ENCODE data around the gene PLPP1.

PLPP1 gene

DNA sequence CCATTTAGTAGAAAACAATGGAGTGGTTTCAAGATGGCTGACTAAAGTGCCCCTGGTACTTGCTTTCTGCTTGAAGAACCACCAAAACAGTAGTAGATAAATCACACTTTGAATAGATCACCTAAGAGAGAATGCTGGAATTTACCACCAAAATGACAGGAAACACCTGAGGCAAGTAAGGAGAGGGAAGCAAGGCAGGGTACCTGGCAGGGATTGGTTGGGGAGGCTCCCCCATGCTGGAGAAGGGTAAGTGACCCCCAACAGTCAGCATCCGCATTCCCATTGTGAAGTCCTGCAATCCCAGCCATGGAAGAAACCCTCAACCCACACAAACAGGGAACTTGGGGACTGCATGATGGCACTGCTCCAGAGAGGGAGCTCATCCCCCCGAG, 105.5 kb downstream of the PLPP1 start:
- DNase-seq (ENCODE audit: low spot score) = no peak
- in situ Hi-C loops (cut with MboI; ENCODE audit: low sequenced_read_pairs, unreplicated experiment) = no loop called here
- TF ChIP-seq, protein P1, sequence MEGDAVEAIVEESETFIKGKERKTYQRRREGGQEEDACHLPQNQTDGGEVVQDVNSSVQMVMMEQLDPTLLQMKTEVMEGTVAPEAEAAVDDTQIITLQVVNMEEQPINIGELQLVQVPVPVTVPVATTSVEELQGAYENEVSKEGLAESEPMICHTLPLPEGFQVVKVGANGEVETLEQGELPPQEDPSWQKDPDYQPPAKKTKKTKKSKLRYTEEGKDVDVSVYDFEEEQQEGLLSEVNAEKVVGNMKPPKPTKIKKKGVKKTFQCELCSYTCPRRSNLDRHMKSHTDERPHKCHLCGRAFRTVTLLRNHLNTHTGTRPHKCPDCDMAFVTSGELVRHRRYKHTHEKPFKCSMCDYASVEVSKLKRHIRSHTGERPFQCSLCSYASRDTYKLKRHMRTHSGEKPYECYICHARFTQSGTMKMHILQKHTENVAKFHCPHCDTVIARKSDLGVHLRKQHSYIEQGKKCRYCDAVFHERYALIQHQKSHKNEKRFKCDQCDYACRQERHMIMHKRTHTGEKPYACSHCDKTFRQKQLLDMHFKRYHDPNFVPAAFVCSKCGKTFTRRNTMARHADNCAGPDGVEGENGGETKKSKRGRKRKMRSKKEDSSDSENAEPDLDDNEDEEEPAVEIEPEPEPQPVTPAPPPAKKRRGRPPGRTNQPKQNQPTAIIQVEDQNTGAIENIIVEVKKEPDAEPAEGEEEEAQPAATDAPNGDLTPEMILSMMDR (IDR thresholded peaks at IDR 0.05; ENCODE audit: borderline replicate concordance, control extremely low read depth, extremely low read depth, insufficient read depth, missing control alignments) = no peak

DNA sequence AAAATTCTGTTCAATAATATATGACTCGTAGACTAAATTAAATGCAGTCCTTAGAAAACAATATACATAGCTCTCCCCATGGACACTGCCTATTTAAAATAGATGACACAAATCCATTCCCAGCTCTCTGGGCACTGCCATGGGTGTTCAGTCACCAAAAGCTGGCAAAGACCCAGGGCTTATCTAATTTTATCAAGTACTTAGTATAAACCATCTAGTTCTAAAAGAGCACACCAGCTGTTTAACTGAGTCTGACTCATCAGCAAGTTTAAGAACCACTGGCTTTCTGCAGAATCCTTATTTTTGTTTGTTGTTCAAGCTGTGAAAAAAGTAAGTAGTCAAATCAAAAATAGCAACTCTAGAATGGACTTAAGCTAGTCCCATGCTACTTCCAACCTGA, 107.6 kb downstream of the PLPP1 start:
- DNase-seq (ENCODE audit: low spot score) = no peak
- TF ChIP-seq, protein P1 (IDR thresholded peaks at IDR 0.05; ENCODE audit: borderline replicate concordance, control extremely low read depth, extremely low read depth, insufficient read depth, missing control alignments) = no peak
- in situ Hi-C loops (cut with MboI; ENCODE audit: low sequenced_read_pairs, unreplicated experiment) = no loop called here

DNA sequence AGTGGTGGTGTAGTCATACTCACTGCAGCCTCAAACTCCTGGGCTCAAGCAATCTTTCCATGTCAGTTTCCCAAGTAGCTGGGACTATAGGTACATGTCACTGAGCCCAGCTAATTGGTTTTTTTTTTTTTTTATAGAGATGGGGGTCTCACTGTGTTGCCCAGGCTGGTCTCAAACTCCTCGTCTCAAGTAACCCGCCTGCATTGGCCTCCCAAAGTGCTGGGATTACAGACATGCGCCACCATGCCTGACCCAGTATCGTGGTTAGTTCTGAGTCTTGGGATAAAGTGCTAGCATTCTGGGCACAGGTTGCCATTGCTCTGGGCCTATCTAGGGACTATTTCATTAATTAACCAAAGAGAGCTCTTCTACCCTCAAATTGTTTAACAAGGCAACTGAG, 108.3 kb downstream of the PLPP1 start:
- DNase-seq (ENCODE audit: low spot score) = no peak
- TF ChIP-seq, protein P1 (IDR thresholded peaks at IDR 0.05; ENCODE audit: borderline replicate concordance, control extremely low read depth, extremely low read depth, insufficient read depth, missing control alignments) = no peak
- in situ Hi-C loops (cut with MboI; ENCODE audit: low sequenced_read_pairs, unreplicated experiment) = no loop called here

DNA sequence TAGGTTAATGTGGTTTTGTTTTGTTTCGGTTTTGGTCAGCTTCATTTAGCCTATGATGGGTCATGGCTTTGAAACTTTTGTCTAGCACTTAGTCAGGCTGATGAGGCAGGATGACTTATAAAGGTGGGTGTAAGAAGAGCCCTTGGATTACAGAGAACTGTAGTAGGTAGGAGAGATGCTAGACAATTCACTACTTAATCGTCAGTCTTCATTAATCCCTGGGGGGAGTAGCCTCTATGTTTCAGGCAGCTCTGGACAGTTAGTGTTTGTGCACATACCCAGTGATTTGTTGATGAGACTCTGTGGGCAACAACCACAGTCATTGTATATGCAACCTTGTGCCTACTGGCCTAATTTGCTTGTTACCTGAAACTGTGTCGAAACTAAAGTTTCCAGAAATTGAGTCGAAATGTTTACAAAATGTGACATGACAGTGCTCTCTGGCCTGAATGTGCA, 113.7 kb downstream of the PLPP1 start:
- TF ChIP-seq, protein P1 (IDR thresholded peaks at IDR 0.05; ENCODE audit: borderline replicate concordance, control extremely low read depth, extremely low read depth, insufficient read depth, missing control alignments) = no peak
- in situ Hi-C loops (cut with MboI; ENCODE audit: low sequenced_read_pairs, unreplicated experiment) = no loop called here

DNA sequence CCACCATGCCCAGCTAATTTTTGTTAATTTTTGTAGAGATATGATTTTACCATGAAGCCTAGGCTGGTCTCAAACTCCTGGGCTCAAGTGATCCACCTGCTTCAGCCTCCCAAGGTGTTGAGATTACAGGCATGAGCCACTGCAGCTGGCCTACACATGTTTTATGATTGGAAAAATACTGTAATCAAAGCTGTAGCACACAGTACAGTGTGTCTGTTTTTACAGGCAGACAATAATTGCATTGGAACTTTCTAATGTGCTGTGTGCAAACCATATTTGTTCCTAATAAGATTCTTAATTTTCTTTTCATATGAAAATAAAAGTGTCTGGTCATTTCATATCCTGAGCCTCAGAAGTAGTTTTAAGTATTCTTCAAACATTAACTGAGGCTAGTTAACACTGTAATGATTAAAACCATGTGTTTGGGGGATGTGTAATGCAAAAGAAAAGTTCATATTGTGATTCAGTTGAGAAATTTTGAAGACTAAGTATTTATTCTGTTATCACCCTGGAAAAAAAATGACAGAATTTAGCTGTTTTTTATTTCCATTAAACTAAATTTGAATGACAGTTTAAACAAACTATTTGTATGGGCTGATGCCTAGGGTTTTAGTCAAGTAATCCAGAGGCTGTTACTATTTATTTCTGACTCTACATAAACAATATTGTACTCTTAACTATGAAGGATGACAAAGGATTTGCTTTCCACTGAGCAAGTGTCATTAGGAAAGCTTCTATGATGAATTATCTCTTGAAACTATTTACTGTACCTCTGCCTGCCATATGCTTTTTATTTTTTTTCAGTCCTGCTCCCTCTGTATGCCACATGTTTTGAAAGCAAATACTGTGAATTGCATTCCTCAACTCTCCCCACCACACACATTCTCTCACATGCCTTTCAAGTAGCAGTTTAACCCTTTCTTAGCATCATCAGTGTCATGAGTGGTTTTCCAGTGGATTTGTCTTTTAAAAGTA, 115.5 kb downstream of the PLPP1 start:
- TF ChIP-seq, protein P1 (IDR thresholded peaks at IDR 0.05; ENCODE audit: borderline replicate concordance, control extremely low read depth, extremely low read depth, insufficient read depth, missing control alignments) = no peak
- in situ Hi-C loops (cut with MboI; ENCODE audit: low sequenced_read_pairs, unreplicated experiment) = no loop called here

More for the DNA sequence above, 113.7 kb downstream of the PLPP1 start:
- peak; percentile 53 for DNase-seq (ENCODE audit: low spot score)

DNA sequence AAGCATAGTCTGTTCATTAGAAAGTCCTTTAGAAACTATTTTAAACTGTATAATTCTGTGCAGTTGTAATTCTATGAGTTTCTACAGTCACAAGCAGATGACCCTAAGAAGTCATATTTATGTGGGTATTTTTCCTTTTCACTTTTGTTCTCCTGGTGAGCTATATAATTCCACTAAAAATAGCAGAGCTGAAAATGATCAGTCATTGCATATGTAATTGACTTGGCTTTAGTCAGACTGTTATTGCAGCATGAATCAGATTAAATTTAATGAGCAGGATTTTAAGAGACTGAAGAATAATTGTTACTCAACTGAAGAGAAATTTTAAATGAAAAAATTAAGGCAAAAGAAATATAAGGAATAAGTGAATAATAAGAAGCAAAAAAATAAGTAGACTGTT, 118.5 kb downstream of the PLPP1 start:
- TF ChIP-seq, protein P1 (IDR thresholded peaks at IDR 0.05; ENCODE audit: borderline replicate concordance, control extremely low read depth, extremely low read depth, insufficient read depth, missing control alignments) = no peak
- in situ Hi-C loops (cut with MboI; ENCODE audit: low sequenced_read_pairs, unreplicated experiment) = no loop called here
- no peak for DNase-seq (ENCODE audit: low spot score)

More for the DNA sequence above, 115.5 kb downstream of the PLPP1 start:
- no peak for DNase-seq (ENCODE audit: low spot score)

Measured in GM13976 (cell line).